ENCODE data around the gene RASAL3. TPM values are rescaled to one million over a fixed set of nuclear protein-coding genes. Genes with fewer than 3 reads are reported as not detected.

RASAL3 gene
- total and polyA plus RNA-seq, 2 donors (not counting 1 experiment from before 2014, with no cell fraction given): not detected

DNA sequence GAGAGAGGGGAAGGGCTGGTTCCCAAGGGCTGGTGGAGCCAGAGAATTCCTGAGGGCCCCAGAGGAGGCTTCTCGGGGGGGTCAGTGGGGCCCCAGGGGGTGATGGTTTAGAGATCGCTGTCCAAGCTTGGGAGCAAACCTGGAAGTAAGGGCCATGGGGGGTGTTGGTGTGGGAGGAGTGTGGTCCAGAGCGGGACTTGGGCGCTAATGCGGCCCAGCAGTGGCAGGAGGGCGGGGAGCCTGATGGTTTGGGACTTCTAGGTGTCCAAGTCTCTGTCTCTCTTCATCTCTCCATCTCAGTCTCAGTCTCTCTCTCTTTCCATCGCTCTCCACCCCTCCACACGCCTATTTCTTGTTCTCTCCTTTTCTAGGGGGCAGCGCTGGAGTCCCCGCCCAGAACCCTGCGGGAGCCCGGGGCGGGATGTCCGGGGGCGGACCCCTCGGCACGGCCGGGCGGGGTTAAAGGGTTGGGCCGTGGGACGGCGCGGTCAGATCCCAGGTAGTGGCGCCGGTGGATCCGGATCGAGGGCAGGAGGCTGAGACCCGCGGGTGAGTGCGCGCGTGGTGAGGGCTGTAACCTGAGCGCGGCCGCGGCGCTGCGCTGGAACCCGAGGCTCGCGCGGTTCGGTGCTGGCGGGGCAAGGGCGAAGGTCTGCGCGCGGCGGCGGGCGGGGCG lies 43.8 kb upstream of the RASAL3 start, which contains the start of gene CYP4F22:
Gene CYP4F22, plus strand, starts transcription at position 491 of the 676 bp plus-strand sequence. CDS start 16,812 bp downstream, outside the sequence.
- H3K27ac ChIP-seq (ENCODE audit: insufficient read depth, low read length): no peak within 1 kb of the TSS
- H4K20me1 ChIP-seq (ENCODE audit: control insufficient read depth, extremely low read depth, insufficient read depth, low read length): no peaks in the 10 kb centered on the region
- DNase-seq (ENCODE audit: low read depth in 2 of 2): no peak
- peaks cover 6% of the 10 kb centered on the region for H3K27me3 ChIP-seq (ENCODE audit: control insufficient read depth, insufficient read depth, low read length)
- H3K4me2 ChIP-seq (ENCODE audit: extremely low read depth, insufficient read depth, low read length): no peak within 1 kb of the TSS
- no peak within 1 kb of the TSS for H3K4me3 ChIP-seq (replicated peaks in 1 of 4; ENCODE audit: control extremely low read depth in 1 of 4, insufficient read depth in 1 of 4, low read depth in 3 of 4, low read length in 4 of 4)
- no peaks in the 10 kb centered on the region for H3K79me2 ChIP-seq (ENCODE audit: control insufficient read depth, insufficient read depth, low read length)
- no peaks in the 10 kb centered on the region for H3K36me3 ChIP-seq (ENCODE audit: control insufficient read depth, insufficient read depth, low read length)
- H3K4me1 ChIP-seq (ENCODE audit: control insufficient read depth, extremely low read depth, insufficient read depth, low read length): no peaks in the 10 kb centered on the region
- no peak within 1 kb of the TSS for H3K9ac ChIP-seq (ENCODE audit: insufficient read depth, low read length)
- H3K9me3 ChIP-seq (ENCODE audit: control insufficient read depth, insufficient read depth, low read depth, low read length): no peaks in the 10 kb centered on the region
- TF ChIP-seq, protein P1, sequence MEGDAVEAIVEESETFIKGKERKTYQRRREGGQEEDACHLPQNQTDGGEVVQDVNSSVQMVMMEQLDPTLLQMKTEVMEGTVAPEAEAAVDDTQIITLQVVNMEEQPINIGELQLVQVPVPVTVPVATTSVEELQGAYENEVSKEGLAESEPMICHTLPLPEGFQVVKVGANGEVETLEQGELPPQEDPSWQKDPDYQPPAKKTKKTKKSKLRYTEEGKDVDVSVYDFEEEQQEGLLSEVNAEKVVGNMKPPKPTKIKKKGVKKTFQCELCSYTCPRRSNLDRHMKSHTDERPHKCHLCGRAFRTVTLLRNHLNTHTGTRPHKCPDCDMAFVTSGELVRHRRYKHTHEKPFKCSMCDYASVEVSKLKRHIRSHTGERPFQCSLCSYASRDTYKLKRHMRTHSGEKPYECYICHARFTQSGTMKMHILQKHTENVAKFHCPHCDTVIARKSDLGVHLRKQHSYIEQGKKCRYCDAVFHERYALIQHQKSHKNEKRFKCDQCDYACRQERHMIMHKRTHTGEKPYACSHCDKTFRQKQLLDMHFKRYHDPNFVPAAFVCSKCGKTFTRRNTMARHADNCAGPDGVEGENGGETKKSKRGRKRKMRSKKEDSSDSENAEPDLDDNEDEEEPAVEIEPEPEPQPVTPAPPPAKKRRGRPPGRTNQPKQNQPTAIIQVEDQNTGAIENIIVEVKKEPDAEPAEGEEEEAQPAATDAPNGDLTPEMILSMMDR (conservative IDR thresholded peaks at IDR 0.05 in 1 of 2, IDR thresholded peaks at IDR 0.05 in 1 of 2; ENCODE audit: low read depth in 1 of 2, low read length in 2 of 2): no peak
- TF ChIP-seq EZH2 (IDR thresholded peaks at IDR 0.05; ENCODE audit: low read length, missing control alignments): no peak
- H2AFZ ChIP-seq (ENCODE audit: low read length): no peak within 1 kb of the TSS

DNA sequence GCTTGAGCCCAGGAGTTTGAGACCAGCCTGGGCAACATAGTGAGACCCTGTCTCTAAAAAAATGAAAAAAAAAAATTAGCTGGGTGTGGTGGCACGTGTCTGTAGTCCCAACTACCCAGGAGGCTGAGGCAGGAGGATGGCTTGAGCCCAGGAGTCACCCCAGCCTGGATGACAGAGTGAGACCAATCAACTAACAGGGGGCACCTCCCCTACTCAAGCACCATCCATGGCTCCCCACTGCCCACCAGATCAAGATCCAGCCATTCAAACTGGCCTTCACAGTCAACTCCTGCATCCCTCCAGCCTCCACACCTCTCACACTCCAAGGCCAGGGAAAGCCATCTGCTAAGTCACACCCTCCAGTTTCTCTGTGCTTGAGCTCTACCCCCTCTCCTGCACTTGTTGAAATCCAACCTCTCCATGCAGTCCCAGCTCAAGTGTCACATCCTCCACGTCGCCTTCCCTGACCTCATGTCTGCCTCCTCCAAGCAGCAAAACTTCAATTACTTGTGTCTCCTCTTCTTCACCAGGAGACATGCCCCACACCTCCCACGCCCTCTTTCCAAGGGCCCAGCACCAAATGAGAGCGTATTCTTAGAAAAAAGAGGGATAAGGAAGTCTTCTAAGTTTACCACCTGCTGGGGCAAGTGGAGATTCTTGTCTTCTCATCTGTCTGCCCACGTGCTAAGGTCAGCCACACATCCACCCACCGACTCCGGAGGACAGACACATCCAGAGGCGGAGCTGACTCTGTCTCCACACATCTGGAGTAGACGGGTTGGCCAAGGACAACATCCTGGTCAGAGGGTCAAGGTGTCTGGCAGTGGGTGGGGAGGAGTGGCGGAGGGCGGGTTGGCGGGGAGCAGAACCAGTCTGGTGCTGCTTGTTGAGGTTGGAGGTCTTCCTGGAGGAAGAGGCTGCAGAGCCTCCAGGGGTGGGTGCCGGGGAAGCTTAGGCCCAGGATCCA lies 43.0 kb upstream of the RASAL3 start:
- TF ChIP-seq, protein P1 (conservative IDR thresholded peaks at IDR 0.05 in 1 of 2, IDR thresholded peaks at IDR 0.05 in 1 of 2; ENCODE audit: low read depth in 1 of 2, low read length in 2 of 2): no peak
- no peak for TF ChIP-seq EZH2 (IDR thresholded peaks at IDR 0.05; ENCODE audit: low read length, missing control alignments)
- Histone ChIP-seq H3K4me1 (ENCODE audit: control insufficient read depth, extremely low read depth, insufficient read depth, low read length) (no peaks in the 10 kb centered on the region), H3K9ac (ENCODE audit: insufficient read depth, low read length) (no peak overlapping the region), H3K9me3 (ENCODE audit: control insufficient read depth, insufficient read depth, low read depth, low read length) (no peaks in the 10 kb centered on the region), H3K4me2 (ENCODE audit: extremely low read depth, insufficient read depth, low read length) (no peak overlapping the region), H2AFZ (ENCODE audit: low read length) (no peak overlapping the region), H4K20me1 (ENCODE audit: control insufficient read depth, extremely low read depth, insufficient read depth, low read length) (no peaks in the 10 kb centered on the region), H3K36me3 (ENCODE audit: control insufficient read depth, insufficient read depth, low read length) (no peaks in the 10 kb centered on the region), H3K4me3 (replicated peaks in 1 of 4; ENCODE audit: control extremely low read depth in 1 of 4, insufficient read depth in 1 of 4, low read depth in 3 of 4, low read length in 4 of 4) (no peak overlapping the region), H3K27me3 (ENCODE audit: control insufficient read depth, insufficient read depth, low read length) (peaks cover 6% of the 10 kb centered on the region), H3K27ac (ENCODE audit: insufficient read depth, low read length) (no peak overlapping the region), H3K79me2 (ENCODE audit: control insufficient read depth, insufficient read depth, low read length) (no peaks in the 10 kb centered on the region)
- DNase-seq (ENCODE audit: low read depth in 2 of 2): no peak

DNA sequence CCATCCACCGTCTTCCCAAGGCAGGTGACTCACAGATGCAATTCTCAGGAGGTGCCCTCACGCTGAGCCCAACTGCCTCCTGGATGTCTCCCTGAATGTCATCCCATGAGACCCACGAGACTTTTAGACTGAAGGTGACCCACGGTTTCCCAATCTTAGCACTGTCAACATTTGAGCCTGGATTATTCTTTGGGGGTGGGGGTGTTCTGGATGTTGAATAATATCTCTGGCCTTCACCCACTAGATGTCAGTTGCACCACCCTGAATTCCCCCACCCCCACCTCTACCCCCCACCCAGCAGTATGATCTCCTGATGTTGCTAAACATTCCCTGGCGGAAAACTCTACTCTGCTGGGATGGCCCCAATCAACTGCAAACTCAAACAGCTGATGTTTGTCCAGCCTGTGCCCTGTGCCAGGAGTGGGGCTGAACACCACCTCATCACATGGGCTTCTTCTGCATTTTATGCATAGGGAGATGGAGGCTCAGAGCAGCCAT lies 41.8 kb upstream of the RASAL3 start:
- Histone ChIP-seq H3K9me3 (ENCODE audit: control insufficient read depth, insufficient read depth, low read depth, low read length) (no peaks in the 10 kb centered on the region), H2AFZ (ENCODE audit: low read length) (no peak overlapping the region), H3K36me3 (ENCODE audit: control insufficient read depth, insufficient read depth, low read length) (no peaks in the 10 kb centered on the region), H3K27me3 (ENCODE audit: control insufficient read depth, insufficient read depth, low read length) (peaks cover 6% of the 10 kb centered on the region), H3K79me2 (ENCODE audit: control insufficient read depth, insufficient read depth, low read length) (no peaks in the 10 kb centered on the region), H3K9ac (ENCODE audit: insufficient read depth, low read length) (no peak overlapping the region), H4K20me1 (ENCODE audit: control insufficient read depth, extremely low read depth, insufficient read depth, low read length) (no peaks in the 10 kb centered on the region), H3K27ac (ENCODE audit: insufficient read depth, low read length) (no peak overlapping the region), H3K4me3 (replicated peaks in 1 of 4; ENCODE audit: control extremely low read depth in 1 of 4, insufficient read depth in 1 of 4, low read depth in 3 of 4, low read length in 4 of 4) (no peak overlapping the region), H3K4me1 (ENCODE audit: control insufficient read depth, extremely low read depth, insufficient read depth, low read length) (no peaks in the 10 kb centered on the region), H3K4me2 (ENCODE audit: extremely low read depth, insufficient read depth, low read length) (no peak overlapping the region)
- no peak for DNase-seq (ENCODE audit: low read depth in 2 of 2)
- TF ChIP-seq EZH2 (IDR thresholded peaks at IDR 0.05; ENCODE audit: low read length, missing control alignments): no peak
- TF ChIP-seq, protein P1 (conservative IDR thresholded peaks at IDR 0.05 in 1 of 2, IDR thresholded peaks at IDR 0.05 in 1 of 2; ENCODE audit: low read depth in 1 of 2, low read length in 2 of 2): no peak

All from fibroblast of lung (primary cell).